ENCODE measurements around the gene MBD5. TPM values are rescaled to one million over a fixed set of nuclear protein-coding genes. Genes with fewer than 3 reads are reported as not detected.

Gene MBD5
- total RNA-seq, 4 donors from 2014 or later = 51.2 to 85.9 (median 72.6) TPM

DNA sequence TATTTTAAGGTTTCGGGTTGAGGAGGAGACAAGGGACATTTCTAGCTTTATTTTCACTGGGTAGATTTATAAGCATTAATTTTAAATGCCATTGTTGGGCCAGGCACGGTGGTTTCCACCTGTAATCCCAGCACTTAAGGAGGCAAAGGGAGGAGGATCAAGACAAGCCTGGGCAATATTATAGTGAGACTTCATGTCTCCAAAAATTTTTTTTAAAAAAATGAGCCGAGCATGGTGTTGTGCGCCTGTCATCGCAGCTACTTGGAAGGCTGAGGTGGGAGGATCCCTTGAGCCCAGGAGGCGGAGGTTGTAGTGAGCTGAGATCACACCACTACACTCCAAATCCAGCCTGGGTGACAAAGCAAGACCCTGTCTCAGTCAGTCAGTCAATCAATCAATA lies 45.0 kb downstream of the MBD5 start:
- Histone ChIP-seq H3K36me3 (no peaks in the 10 kb centered on the region), H3K4me1 (no peaks in the 10 kb centered on the region), H3K27me3 (no peaks in the 10 kb centered on the region), H3K9me3 (no peaks in the 10 kb centered on the region), H3K4me3 (replicated peaks in 1 of 3) (no peak overlapping the region), H3K27ac (no peak overlapping the region)
- DNase-seq = no peak
- intact Hi-C loops (cut with DNase I) = no loop called here
- TF ChIP-seq, protein P1, sequence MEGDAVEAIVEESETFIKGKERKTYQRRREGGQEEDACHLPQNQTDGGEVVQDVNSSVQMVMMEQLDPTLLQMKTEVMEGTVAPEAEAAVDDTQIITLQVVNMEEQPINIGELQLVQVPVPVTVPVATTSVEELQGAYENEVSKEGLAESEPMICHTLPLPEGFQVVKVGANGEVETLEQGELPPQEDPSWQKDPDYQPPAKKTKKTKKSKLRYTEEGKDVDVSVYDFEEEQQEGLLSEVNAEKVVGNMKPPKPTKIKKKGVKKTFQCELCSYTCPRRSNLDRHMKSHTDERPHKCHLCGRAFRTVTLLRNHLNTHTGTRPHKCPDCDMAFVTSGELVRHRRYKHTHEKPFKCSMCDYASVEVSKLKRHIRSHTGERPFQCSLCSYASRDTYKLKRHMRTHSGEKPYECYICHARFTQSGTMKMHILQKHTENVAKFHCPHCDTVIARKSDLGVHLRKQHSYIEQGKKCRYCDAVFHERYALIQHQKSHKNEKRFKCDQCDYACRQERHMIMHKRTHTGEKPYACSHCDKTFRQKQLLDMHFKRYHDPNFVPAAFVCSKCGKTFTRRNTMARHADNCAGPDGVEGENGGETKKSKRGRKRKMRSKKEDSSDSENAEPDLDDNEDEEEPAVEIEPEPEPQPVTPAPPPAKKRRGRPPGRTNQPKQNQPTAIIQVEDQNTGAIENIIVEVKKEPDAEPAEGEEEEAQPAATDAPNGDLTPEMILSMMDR (IDR thresholded peaks at IDR 0.05) = no peak
- no peak for TF ChIP-seq POLR2A (IDR thresholded peaks at IDR 0.05)
- 94 to 96% methylated on average over 6 of the region's 6 CpGs for WGBS, 2 donors

DNA sequence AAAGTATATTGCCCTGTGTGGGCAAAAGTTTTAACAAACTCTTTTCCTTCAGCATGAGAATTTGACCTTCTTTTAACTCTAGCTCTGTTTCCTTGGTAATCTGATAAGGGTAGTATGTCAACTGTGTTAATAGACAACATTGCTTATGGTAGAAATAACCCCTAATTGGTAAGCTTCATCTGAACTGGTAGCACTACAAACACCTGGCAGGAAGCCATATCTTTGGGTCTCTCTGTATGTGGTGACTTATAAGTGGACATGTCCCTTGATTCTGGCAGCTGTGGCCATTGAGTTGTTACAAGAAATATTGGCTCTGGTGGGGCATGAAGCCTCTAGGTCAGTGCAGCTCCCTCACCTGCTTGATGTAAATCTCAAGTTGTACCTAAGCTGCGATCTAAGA lies 46.9 kb downstream of the MBD5 start:
- intact Hi-C loops (cut with DNase I) = no loop called here
- Histone ChIP-seq H3K27ac (no peak overlapping the region), H3K36me3 (no peaks in the 10 kb centered on the region), H3K4me1 (no peaks in the 10 kb centered on the region), H3K9me3 (no peaks in the 10 kb centered on the region), H3K27me3 (no peaks in the 10 kb centered on the region), H3K4me3 (replicated peaks in 1 of 3) (no peak overlapping the region)
- 64 to 87% methylated on average over 1 of the region's 1 CpG for WGBS, 2 donors
- DNase-seq = no peak
- no peak for TF ChIP-seq POLR2A (IDR thresholded peaks at IDR 0.05)
- TF ChIP-seq, protein P1 (IDR thresholded peaks at IDR 0.05) = no peak

DNA sequence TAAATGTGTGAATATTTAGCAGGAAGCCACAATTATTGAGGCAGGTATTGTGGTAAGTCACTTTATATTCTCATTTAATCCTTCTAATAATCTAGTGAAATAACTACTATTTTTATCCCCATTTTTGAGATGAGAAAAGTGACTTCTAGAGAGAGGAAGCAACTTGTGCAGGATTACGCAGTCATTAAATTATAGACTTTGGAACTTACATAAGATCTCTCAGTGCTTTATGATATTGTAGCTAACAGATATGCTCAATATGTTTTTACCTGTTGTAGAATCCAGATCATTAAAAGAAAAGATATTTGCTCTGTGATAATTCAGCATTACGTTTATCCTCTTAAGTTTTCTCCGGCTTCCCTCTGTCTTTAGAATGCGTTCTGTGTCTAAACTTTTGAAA lies 50.5 kb downstream of the MBD5 start:
- no peak overlapping the region for H3K27ac ChIP-seq
- WGBS, 2 donors = 97 to 98% methylated on average over 4 of the region's 4 CpGs
- DNase-seq = no peak
- no peaks in the 10 kb centered on the region for H3K36me3 ChIP-seq
- no peak overlapping the region for H3K4me3 ChIP-seq (replicated peaks in 1 of 3)
- H3K27me3 ChIP-seq = no peaks in the 10 kb centered on the region
- H3K9me3 ChIP-seq = no peaks in the 10 kb centered on the region
- no peaks in the 10 kb centered on the region for H3K4me1 ChIP-seq
- TF ChIP-seq POLR2A (IDR thresholded peaks at IDR 0.05) = no peak
- intact Hi-C loops (cut with DNase I) = no loop called here

DNA sequence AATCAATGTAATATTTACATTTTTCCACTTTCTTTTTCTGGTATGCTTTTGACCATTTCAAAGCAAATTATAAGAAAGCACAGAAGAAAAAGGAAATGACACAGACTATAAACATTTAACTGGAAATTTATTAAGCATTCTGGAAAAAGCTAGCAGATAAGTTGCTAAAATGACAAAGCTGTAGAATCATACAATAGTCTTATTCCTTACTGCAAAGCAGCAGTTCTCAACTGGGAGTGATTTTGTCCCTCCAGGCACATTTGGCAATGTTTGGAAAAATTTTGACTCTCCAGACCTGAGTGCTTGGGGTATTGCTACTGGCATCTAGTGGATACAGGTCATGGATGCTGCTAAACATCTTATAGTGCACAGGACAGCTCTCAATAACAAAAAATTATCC lies 75.1 kb downstream of the MBD5 start:
- H3K9me3 ChIP-seq = no peaks in the 10 kb centered on the region
- no peak for TF ChIP-seq POLR2A (IDR thresholded peaks at IDR 0.05)
- TF ChIP-seq, protein P1 (IDR thresholded peaks at IDR 0.05) = no peak
- H3K36me3 ChIP-seq = no peaks in the 10 kb centered on the region
- H3K4me3 ChIP-seq (replicated peaks in 1 of 3) = no peak overlapping the region
- DNase-seq = no peak
- H3K27me3 ChIP-seq = no peaks in the 10 kb centered on the region
- H3K27ac ChIP-seq = no peak overlapping the region
- intact Hi-C loops (cut with DNase I) = no loop called here
- H3K4me1 ChIP-seq = no peaks in the 10 kb centered on the region

DNA sequence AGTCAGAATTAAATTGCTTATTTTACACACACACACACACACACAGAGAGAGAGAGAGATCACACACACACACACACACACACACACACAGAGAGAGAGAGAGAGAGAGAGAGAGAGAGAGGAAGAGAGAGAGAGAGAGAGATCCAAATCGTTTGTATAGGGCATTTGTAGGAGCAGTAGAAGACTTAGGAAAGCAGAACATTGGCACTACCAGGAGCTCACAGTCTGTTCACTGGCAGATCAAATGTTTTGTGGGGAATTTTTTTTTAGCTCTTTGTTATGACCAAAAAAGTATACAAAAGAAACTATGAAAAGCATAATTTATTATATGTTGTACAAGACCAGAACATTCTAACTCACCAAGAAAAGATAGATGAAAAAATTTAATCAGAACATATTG lies 81.8 kb downstream of the MBD5 start:
- no peaks in the 10 kb centered on the region for H3K4me1 ChIP-seq
- DNase-seq = no peak
- no peaks in the 10 kb centered on the region for H3K36me3 ChIP-seq
- WGBS, 2 donors = 8 to 16% methylated on average over 1 of the region's 1 CpG
- no peaks in the 10 kb centered on the region for H3K9me3 ChIP-seq
- H3K4me3 ChIP-seq (replicated peaks in 1 of 3) = no peak overlapping the region
- no peak overlapping the region for H3K27ac ChIP-seq
- no peaks in the 10 kb centered on the region for H3K27me3 ChIP-seq
- TF ChIP-seq, protein P1 (IDR thresholded peaks at IDR 0.05) = no peak
- no peak for TF ChIP-seq POLR2A (IDR thresholded peaks at IDR 0.05)
- intact Hi-C loops (cut with DNase I) = no loop called here

DNA sequence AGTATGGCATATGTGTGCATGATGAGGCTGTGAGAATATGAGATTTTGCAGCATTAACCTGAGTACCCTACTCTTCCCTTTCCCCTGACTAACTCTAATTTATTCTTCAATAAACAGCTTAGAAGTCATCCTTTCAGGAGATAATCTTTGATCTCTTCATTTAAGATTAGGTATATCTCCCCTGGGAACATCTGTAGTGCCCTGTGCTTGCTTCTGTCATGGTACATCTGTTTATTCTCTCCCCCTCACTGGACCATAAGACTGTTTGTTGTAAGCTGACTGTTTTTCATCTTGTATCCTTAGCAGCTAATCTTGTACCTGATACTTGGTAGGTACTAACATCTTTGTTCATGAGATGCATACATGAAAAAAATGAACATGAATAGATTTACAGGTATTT lies 83.1 kb downstream of the MBD5 start:
- Histone ChIP-seq H3K27ac (no peak overlapping the region), H3K27me3 (no peaks in the 10 kb centered on the region), H3K9me3 (no peaks in the 10 kb centered on the region), H3K36me3 (no peaks in the 10 kb centered on the region), H3K4me3 (replicated peaks in 1 of 3) (no peak overlapping the region), H3K4me1 (no peaks in the 10 kb centered on the region)
- intact Hi-C loops (cut with DNase I) = no loop called here
- no peak for DNase-seq
- TF ChIP-seq POLR2A (IDR thresholded peaks at IDR 0.05) = no peak
- TF ChIP-seq, protein P1 (IDR thresholded peaks at IDR 0.05) = no peak

Data from thyroid gland (tissue), 4 donors.